ENCODE results near the gene POLR2J. TPM values are rescaled to one million over a fixed set of nuclear protein-coding genes. Genes with fewer than 3 reads are reported as not detected.

Gene POLR2J
- total RNA-seq, 2 experiments from 2014 or later = 43.9 to 47.1 TPM

GRCh38 chr7:102468478-102469350 lies 10.0 kb downstream of the POLR2J start:
- no peaks in the 10 kb centered on the region for H3K9me3 Mint-ChIP-seq
- peaks cover 5% of the 10 kb centered on the region for H3K36me3 Mint-ChIP-seq (ENCODE audit: low read depth)
- intact Hi-C loops (cut with micrococcal nuclease) = no loop called here
- no peak for DNase-seq
- CTCF ChIA-PET = interaction anchor here (1.4 to 3.4 kb wide), 5 partner anchors 16 to 191 kb away, joined by 3 to 25 read pairs (median 4); no protein-coding TSS in a partner anchor
- H3K4me1 Mint-ChIP-seq (ENCODE audit: low read depth) = peaks cover 21% of the 10 kb centered on the region
- no peak overlapping the region for H3K4me3 Mint-ChIP-seq
- no peak overlapping the region for H3K27ac Mint-ChIP-seq
- no peaks in the 10 kb centered on the region for H3K27me3 Mint-ChIP-seq (ENCODE audit: low read depth)

- H3K27ac Mint-ChIP-seq = no peak overlapping the region
- H3K9me3 Mint-ChIP-seq = no peaks in the 10 kb centered on the region
- DNase-seq = no peak
- no peaks in the 10 kb centered on the region for H3K27me3 Mint-ChIP-seq (ENCODE audit: low read depth)
- H3K4me3 Mint-ChIP-seq = no peak overlapping the region
- intact Hi-C loops (cut with micrococcal nuclease) = no loop called here
- CTCF ChIA-PET = interaction anchor here (0.6 to 4.2 kb wide), 18 partner anchors 14 to 231 kb away, joined by 3 to 25 read pairs (median 4); no protein-coding TSS in a partner anchor
- H3K36me3 Mint-ChIP-seq (ENCODE audit: low read depth) = peaks cover 5% of the 10 kb centered on the region
- peaks cover 23% of the 10 kb centered on the region for H3K4me1 Mint-ChIP-seq (ENCODE audit: low read depth)
These were observed 10.9 kb downstream of the POLR2J start for GRCh38 chr7:102467581-102468477.

- Mint-ChIP-seq H3K4me3 (peak overlapping the region; percentile 91), H3K27me3 (ENCODE audit: low read depth) (no peaks in the 10 kb centered on the region), H3K4me1 (ENCODE audit: low read depth) (peaks cover 27% of the 10 kb centered on the region), H3K36me3 (ENCODE audit: low read depth) (peaks cover 8% of the 10 kb centered on the region), H3K9me3 (no peaks in the 10 kb centered on the region), H3K27ac (no peak overlapping the region)
- no peak for DNase-seq
- intact Hi-C loops (cut with micrococcal nuclease) = no loop called here
- CTCF ChIA-PET = interaction anchor here (0.7 to 4.2 kb wide), 9 partner anchors 10 to 233 kb away, joined by 3 to 25 read pairs (median 5); no protein-coding TSS in a partner anchor
These were observed 12.6 kb downstream of the POLR2J start for GRCh38 chr7:102466097-102466496.

- H3K9me3 Mint-ChIP-seq = no peaks in the 10 kb centered on the region
- intact Hi-C loops (cut with micrococcal nuclease) = loop anchor here (1.0 to 5.0 kb wide), 6 partner anchors 33 to 283 kb away; partner anchors contain the start of genes FAM185A and PRKRIP1
- CTCF ChIA-PET = interaction anchor here (0.7 to 4.2 kb wide), 11 partner anchors 15 to 185 kb away, joined by 3 to 25 read pairs (median 4); no protein-coding TSS in a partner anchor
- H3K4me3 Mint-ChIP-seq = peak within 1 kb of the TSS; percentile 91
- peaks cover 27% of the 10 kb centered on the region for H3K4me1 Mint-ChIP-seq (ENCODE audit: low read depth)
- H3K27ac Mint-ChIP-seq = peak within 1 kb of the TSS; percentile 63
- peak; percentile 94 for DNase-seq
- H3K27me3 Mint-ChIP-seq (ENCODE audit: low read depth) = no peaks in the 10 kb centered on the region
- peaks cover 8% of the 10 kb centered on the region for H3K36me3 Mint-ChIP-seq (ENCODE audit: low read depth)
These were observed 14.0 kb downstream of the POLR2J start, which contains the start of the genes ALKBH4 and LRWD1 for GRCh38 chr7:102464577-102465280. ALKBH4 (minus strand) TSS chr7:102464863; CDS start chr7:102464836, 27 bp downstream. LRWD1 (plus strand) TSS chr7:102464984; CDS start chr7:102465081, 97 bp downstream.

GRCh38 chr7:102463841-102464576 lies 14.7 kb downstream of the POLR2J start:
- Mint-ChIP-seq H3K27ac (peak overlapping the region; percentile 63), H3K36me3 (ENCODE audit: low read depth) (peaks cover 7% of the 10 kb centered on the region), H3K4me3 (peak overlapping the region; percentile 91), H3K9me3 (no peaks in the 10 kb centered on the region), H3K27me3 (ENCODE audit: low read depth) (no peaks in the 10 kb centered on the region), H3K4me1 (ENCODE audit: low read depth) (peaks cover 27% of the 10 kb centered on the region)
- CTCF ChIA-PET = interaction anchor here (0.7 to 4.2 kb wide), 6 partner anchors 26 to 72 kb away, joined by 3 to 17 read pairs (median 4); no protein-coding TSS in a partner anchor
- no peak for DNase-seq
- intact Hi-C loops (cut with micrococcal nuclease) = loop anchor here (1.0 to 5.0 kb wide), 6 partner anchors 33 to 283 kb away; partner anchors contain the start of genes FAM185A, PRKRIP1 and SH2B2

DNA sequence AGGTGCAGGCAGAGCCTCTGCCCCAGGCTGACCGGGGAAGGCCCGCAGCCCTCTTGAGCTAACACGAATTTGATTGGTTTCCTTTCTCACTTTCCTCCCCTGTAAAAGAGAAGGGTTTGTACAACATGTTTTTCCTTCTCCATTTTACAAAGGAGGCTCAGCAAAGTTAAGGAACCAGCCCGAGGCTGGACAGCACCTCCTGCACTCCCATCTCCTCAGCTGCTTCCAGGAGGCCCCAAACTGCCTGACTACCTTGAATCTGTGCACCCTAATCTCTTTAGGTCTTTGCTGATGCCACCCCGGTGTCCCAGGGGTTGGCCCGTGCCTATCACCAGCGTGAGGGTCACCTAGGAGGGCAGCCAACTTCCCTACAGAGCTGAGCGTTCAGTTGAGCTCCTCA lies 18.3 kb downstream of the POLR2J start:
- no peak overlapping the region for H3K27ac Mint-ChIP-seq
- intact Hi-C loops (cut with micrococcal nuclease) = loop anchor here (5.0 kb wide), 2 partner anchors 98 to 287 kb away; partner anchors contain the start of gene FAM185A
- no peaks in the 10 kb centered on the region for H3K9me3 Mint-ChIP-seq
- CTCF ChIA-PET = interaction anchor here (0.5 kb wide), 1 partner anchor 19 kb away, joined by 3 read pairs; no protein-coding TSS in a partner anchor
- no peak for DNase-seq
- H3K4me1 Mint-ChIP-seq (ENCODE audit: low read depth) = peaks cover 10% of the 10 kb centered on the region
- H3K36me3 Mint-ChIP-seq (ENCODE audit: low read depth) = peaks cover 5% of the 10 kb centered on the region
- H3K27me3 Mint-ChIP-seq (ENCODE audit: low read depth) = no peaks in the 10 kb centered on the region
- no peak overlapping the region for H3K4me3 Mint-ChIP-seq

DNA sequence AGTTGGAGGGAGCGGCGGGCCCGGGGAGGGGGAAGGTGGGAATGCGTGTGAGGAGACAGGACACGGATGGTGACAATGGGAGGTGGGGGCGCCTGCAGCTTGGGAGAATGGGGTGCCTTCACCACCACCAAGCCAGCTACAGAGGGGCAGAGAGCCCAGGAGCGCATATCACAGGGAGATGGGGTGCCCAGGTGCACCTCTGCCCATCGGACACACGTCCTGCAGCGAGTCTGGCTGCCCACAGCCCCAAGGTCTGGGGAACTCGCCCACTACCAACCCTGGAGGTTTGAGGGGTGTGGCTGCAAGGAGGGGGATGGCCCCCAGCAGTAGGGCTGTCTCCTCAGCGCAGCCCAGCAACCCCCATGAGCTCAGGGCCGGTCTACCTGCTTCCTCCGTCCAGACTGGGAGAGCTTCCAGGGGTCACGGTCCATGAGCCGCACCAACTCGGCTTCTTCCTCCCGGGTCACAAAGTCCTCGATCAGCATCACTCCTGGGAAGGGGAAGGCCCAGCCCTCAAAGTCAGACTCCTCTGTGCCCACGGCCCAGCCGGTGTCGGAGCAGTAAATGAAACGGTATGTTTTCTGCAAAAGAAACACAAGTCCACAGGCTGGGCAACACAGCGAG lies 19.4 kb downstream of the POLR2J start:
- intact Hi-C loops (cut with micrococcal nuclease) = no loop called here
- H3K4me3 Mint-ChIP-seq = no peak overlapping the region

DNA sequence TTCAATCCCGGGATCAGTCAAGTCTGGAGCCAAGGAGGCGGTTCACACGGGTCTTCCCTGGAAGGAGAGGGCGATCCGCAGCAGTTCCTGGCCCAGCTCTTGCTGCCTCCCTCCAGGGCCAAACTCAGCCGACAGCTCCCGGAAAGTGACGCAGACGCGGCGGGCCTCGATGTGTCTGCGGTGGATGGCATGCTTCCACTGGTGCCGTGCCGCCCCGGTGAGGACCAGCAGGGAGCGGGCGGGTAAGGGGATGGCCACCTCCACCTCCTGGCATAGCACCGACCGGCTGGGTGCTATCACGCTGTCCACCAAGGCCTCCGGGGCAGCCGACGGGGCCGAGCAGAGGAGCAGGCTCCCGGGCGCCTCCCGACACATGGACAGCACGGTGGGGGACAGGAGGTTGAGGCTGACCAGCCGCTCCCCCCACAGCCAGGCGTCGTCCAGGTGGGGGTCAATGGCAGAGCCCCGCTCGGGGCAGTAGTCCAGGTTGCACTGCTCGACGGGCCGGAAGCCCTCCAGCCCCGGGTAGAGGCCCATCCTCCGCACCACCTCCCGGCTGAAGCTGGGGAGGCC lies 21.3 kb downstream of the POLR2J start:
- CTCF ChIA-PET = interaction anchor here (0.8 kb wide), 1 partner anchor 22 kb away, joined by 3 read pairs; no protein-coding TSS in a partner anchor
- Mint-ChIP-seq H3K4me1 (ENCODE audit: low read depth) (peaks cover under 1% of the 10 kb centered on the region), H3K36me3 (ENCODE audit: low read depth) (peaks cover under 1% of the 10 kb centered on the region), H3K27me3 (ENCODE audit: low read depth) (no peaks in the 10 kb centered on the region), H3K9me3 (no peaks in the 10 kb centered on the region), H3K4me3 (no peak overlapping the region), H3K27ac (no peak overlapping the region)
- DNase-seq = no peak
- intact Hi-C loops (cut with micrococcal nuclease) = no loop called here

More for the DNA sequence above, 19.4 kb downstream of the POLR2J start:
- H3K4me1 Mint-ChIP-seq (ENCODE audit: low read depth) = peaks cover 10% of the 10 kb centered on the region
- CTCF ChIA-PET = no interaction called here
- H3K9me3 Mint-ChIP-seq = no peaks in the 10 kb centered on the region
- no peaks in the 10 kb centered on the region for H3K27me3 Mint-ChIP-seq (ENCODE audit: low read depth)
- no peak overlapping the region for H3K27ac Mint-ChIP-seq
- peaks cover 5% of the 10 kb centered on the region for H3K36me3 Mint-ChIP-seq (ENCODE audit: low read depth)
- DNase-seq = no peak

DNA sequence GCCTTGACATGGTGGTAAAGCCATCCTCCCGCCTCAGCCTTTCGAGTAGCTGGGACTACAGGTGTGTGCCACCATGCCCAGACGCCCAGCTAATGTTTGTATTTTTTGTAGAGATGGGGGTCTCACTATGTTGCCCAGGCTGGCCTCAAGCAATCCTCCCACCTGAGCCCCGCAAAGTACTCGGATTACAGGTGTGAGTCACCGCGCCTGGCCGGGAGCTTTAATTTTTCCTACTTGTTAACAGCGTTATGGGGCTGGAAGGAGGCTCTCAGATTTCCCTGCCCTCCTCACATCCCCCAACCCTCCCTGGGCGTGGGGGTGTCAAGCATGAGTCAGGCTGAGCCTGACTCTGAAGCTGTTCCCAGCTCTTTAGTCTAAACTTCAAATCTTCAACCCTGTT lies 22.4 kb downstream of the POLR2J start:
- intact Hi-C loops (cut with micrococcal nuclease) = no loop called here
- no peak overlapping the region for H3K4me3 Mint-ChIP-seq
- CTCF ChIA-PET = no interaction called here

DNA sequence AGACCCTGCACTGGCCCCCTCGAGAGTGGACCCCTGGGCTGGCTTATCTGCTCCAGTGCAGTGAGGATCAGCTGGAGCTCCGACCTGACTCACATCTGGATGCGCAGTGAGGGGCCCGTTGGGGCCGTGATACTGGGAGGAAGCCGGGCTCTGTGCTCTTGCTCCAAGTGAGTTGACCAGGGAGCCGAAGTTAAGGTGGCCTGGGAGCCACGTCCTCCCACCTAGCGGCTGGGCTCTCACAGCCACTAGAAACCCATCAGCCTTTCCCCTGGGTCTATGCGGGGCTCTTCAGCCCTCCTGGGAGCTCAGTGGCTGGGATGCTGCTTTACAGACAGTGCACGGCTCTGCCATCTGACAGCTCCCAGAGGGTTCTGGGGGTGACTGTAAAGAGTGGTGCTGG lies 23.1 kb downstream of the POLR2J start:
- Mint-ChIP-seq H3K27ac (no peak overlapping the region), H3K27me3 (ENCODE audit: low read depth) (no peaks in the 10 kb centered on the region), H3K9me3 (no peaks in the 10 kb centered on the region), H3K4me3 (no peak overlapping the region), H3K4me1 (ENCODE audit: low read depth) (no peaks in the 10 kb centered on the region), H3K36me3 (ENCODE audit: low read depth) (no peaks in the 10 kb centered on the region)
- intact Hi-C loops (cut with micrococcal nuclease) = no loop called here
- no peak for DNase-seq
- CTCF ChIA-PET = no interaction called here

More for the DNA sequence above, 22.4 kb downstream of the POLR2J start:
- Mint-ChIP-seq H3K9me3 (no peaks in the 10 kb centered on the region), H3K27me3 (ENCODE audit: low read depth) (no peaks in the 10 kb centered on the region), H3K27ac (no peak overlapping the region), H3K36me3 (ENCODE audit: low read depth) (no peaks in the 10 kb centered on the region), H3K4me1 (ENCODE audit: low read depth) (no peaks in the 10 kb centered on the region)
- no peak for DNase-seq
